Bronchial epithelial cell (primary cell): Measurements from ENCODE around the gene PRPF40A. TPM values are rescaled to one million over a fixed set of nuclear protein-coding genes. Genes with fewer than 3 reads are reported as not detected.

ENCODE experiments used
- DNase-seq: peaks from one replicate; pipeline ENCODE4 v3.0.0-alpha.2; 2010; ENCODE audit warnings: low read depth
- FAIRE-seq: peaks from 2 replicates; lab custom pipeline; 2011; peaks lifted over from hg19 to GRCh38; lab: Jason Lieb, UNC
- H3K27me3 ChIP-seq: 2 replicates; pipeline ENCODE4 v1.5.1; 2011; ENCODE audit warnings: low read length; ENCODE audit not compliant: control insufficient read depth, insufficient read depth
- H3K36me3 ChIP-seq: 2 replicates; pipeline ENCODE4 v1.5.1; 2011; ENCODE audit warnings: low read length; ENCODE audit not compliant: control insufficient read depth, insufficient read depth
- H3K4me3 ChIP-seq: 2 replicates; pipeline ENCODE4 v1.5.1; 2011; ENCODE audit warnings: mild to moderate bottlenecking, low read depth, low read length, control low read depth
- total RNA-seq: library from RNA; depleted of rRNA; stranded (reverse); fragments of >200 nt; gene quantifications from 2 replicates; pipeline ENCODE4 v1.2.1, GENCODE V29; 2014
- TF ChIP-seq, protein P1 (sequence below): IDR thresholded peaks from 2 replicates; pipeline ENCODE4 v1.5.1; 2011; ENCODE audit warnings: mild to moderate bottlenecking, moderate library complexity, low read length, control low read depth, inconsistent platforms; ENCODE audit not compliant: insufficient read depth, severe bottlenecking

The PRPF40A gene
- total RNA-seq, 1 donor from 2014 or later = 107 TPM

DNA sequence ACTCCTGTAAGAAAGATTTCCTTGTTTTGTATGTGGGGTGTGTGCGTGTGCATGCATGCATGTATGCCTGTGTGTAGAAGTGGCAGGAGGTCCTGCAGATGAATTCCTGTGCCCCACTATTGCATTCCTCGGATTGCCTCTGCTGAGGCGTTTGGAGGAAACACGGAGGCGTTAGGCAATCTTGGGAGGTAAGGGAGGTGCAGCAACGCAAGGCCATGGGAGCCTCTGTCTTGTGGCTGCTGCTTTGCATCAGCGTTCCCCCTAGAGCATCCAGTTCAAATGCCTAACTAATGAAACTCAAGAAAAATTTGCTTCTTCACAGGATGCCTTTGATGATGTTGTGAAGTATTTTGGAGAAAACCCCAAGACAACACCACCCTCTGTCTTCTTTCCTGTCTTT is 80.0 kb downstream of the PRPF40A start:
- TF ChIP-seq, protein P1, sequence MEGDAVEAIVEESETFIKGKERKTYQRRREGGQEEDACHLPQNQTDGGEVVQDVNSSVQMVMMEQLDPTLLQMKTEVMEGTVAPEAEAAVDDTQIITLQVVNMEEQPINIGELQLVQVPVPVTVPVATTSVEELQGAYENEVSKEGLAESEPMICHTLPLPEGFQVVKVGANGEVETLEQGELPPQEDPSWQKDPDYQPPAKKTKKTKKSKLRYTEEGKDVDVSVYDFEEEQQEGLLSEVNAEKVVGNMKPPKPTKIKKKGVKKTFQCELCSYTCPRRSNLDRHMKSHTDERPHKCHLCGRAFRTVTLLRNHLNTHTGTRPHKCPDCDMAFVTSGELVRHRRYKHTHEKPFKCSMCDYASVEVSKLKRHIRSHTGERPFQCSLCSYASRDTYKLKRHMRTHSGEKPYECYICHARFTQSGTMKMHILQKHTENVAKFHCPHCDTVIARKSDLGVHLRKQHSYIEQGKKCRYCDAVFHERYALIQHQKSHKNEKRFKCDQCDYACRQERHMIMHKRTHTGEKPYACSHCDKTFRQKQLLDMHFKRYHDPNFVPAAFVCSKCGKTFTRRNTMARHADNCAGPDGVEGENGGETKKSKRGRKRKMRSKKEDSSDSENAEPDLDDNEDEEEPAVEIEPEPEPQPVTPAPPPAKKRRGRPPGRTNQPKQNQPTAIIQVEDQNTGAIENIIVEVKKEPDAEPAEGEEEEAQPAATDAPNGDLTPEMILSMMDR = no peak
- no peaks in the 10 kb centered on the region for H3K27me3 ChIP-seq
- no peak for FAIRE-seq
- no peak for DNase-seq
- H3K36me3 ChIP-seq = peaks cover 14% of the 10 kb centered on the region
- H3K4me3 ChIP-seq = no peak overlapping the region

DNA sequence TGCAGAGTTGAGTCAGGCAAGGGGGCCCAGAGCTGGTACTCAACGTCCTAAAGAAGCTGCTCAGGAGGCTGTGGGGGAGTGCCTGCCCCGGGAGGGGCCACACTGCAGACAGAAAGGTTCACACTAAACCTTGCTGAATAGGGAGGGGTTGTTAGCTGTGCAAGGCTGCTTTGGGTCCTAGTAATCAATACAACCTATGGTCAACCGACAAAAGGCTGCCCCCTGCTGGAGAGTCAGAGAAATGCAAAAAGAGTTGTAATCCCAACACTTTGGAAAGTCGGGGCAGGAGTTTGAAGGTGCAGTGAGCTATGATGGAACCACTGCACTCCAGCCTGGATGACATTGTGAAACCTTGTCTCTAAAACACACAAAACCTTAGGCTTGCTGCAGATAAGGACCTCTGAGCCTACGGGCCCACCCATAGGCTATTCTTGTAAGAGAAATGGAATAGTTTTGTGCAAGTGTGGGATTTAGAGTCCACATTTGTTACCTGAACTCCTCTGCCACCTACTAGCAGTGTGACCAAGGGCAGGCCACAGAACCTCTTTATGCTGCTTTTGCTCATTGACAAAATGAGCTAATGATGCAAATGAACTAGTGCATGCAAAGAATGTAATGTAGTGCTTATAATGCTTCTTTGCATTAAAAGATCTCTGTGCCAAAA is 81.5 kb downstream of the PRPF40A start:
- peaks cover 14% of the 10 kb centered on the region for H3K36me3 ChIP-seq
- H3K4me3 ChIP-seq = no peak overlapping the region
- no peaks in the 10 kb centered on the region for H3K27me3 ChIP-seq
- DNase-seq = peak; percentile 46
- TF ChIP-seq, protein P1 = peak; percentile 82
- no peak for FAIRE-seq

DNA sequence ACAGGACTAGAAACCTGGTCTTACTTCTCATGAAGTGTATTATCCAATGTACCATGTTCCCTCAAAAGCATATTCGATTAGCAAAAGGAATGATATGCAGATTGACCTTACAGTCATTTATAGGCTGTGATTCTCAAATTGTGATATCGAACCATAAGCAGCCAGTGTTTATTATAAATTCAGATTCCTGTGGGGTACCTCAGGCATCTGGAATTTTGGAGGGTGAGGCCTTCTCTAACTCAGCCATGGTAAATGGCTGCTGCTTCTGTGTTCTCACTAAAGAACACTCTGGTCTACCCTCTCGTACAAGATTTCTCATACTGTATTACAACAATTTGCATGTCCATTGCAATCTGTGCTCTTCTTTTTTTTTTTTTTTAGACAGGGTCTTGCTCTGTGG is 84.5 kb downstream of the PRPF40A start:
- TF ChIP-seq, protein P1 = no peak
- peaks cover 12% of the 10 kb centered on the region for H3K36me3 ChIP-seq

DNA sequence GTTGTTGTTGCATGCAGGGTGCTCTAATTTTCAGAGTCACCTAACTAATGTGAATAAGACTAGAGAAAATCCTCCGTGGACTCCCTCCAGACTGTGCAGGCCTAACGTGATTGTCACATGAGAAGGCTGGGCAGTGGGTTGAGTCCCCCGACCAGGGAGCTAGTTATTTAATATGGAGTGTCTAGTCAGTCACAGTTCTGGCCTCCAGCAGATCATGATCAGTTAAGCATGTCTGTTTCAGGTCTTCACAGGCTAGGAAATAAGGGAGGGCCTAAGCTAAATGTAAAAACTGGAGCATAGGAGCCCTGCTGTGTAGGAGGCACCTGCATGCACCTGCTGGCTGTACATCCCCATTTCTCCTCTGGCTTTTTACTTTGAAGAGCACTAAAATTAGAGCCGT is 86.8 kb downstream of the PRPF40A start:
- FAIRE-seq (no peak), DNase-seq (no peak)
- H3K4me3 ChIP-seq = no peak overlapping the region
- TF ChIP-seq, protein P1 = no peak
- no peaks in the 10 kb centered on the region for H3K27me3 ChIP-seq
- H3K36me3 ChIP-seq = peaks cover 7% of the 10 kb centered on the region

More for the DNA sequence above, 84.5 kb downstream of the PRPF40A start:
- no peak overlapping the region for H3K4me3 ChIP-seq
- FAIRE-seq (no peak), DNase-seq (no peak)
- H3K27me3 ChIP-seq = no peaks in the 10 kb centered on the region

DNA sequence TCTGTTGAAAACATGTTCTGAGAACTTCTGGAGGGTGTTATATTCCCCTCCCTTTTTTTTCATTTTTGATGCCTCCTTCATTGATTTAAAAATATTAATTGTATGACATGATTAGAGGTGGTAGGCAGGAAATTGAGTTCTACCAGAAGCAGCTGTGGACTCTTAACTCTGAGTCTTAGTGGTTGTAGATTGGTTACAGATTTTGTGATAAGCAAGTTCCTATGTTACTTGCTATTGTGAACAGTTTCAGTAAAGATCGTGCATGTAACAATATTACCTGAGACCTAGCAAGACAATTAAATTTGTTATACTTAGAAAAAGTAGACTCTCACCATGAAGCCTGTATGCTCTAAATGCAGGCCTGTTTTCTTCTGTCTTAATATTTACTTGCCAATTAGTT is 88.1 kb downstream of the PRPF40A start:
- H3K4me3 ChIP-seq = no peak overlapping the region
- DNase-seq = no peak
- FAIRE-seq = no peak
- TF ChIP-seq, protein P1 = no peak
- H3K36me3 ChIP-seq = peaks cover 10% of the 10 kb centered on the region
- H3K27me3 ChIP-seq = no peaks in the 10 kb centered on the region
